Activated CD4-positive, alpha-beta memory T cell treated with anti-CD3 and anti-CD28 coated beads, Interleukin-2, amount 10 ng/mL, durations not matched to agents 7 days and 5 days (primary cell): ENCODE results near the gene GRPR. TPM values are rescaled to one million over a fixed set of nuclear protein-coding genes. Genes with fewer than 3 reads are reported as not detected.

ENCODE experiments used
- CTCF ChIA-PET: fragments of 350-600 bp; sonication (Branson Sonifier 250); formaldehyde crosslinking; loops from one replicate; lab custom pipeline; 2021; ENCODE audit warnings: antibody characterized with exemption, inconsistent platforms; lab: Charles Lee
- POLR2A ChIA-PET: fragments of 350-600 bp; sonication (Branson Sonifier 250); formaldehyde crosslinking; loops from one replicate; lab custom pipeline; 2021; ENCODE audit warnings: antibody characterized with exemption; lab: Charles Lee
- DNase-seq: peaks from one replicate; pipeline ENCODE4 v3.0.0-alpha.2; 2020
- H3K27ac Mint-ChIP-seq: one replicate; pipeline ENCODE4 v1.8.0; 2021; ENCODE audit warnings: mild to moderate bottlenecking, mixed read lengths
- H3K27me3 Mint-ChIP-seq: one replicate; pipeline ENCODE4 v1.8.0; 2021; ENCODE audit warnings: mixed read lengths
- H3K36me3 Mint-ChIP-seq: one replicate; pipeline ENCODE4 v1.8.0; 2021; ENCODE audit warnings: low read depth, mixed read lengths
- H3K4me1 Mint-ChIP-seq: one replicate; pipeline ENCODE4 v1.8.0; 2021; ENCODE audit warnings: mixed read lengths
- H3K4me3 Mint-ChIP-seq: one replicate; pipeline ENCODE4 v1.8.0; 2021; ENCODE audit warnings: mild to moderate bottlenecking, mixed read lengths
- H3K9me3 Mint-ChIP-seq: one replicate; pipeline ENCODE4 v1.8.0; 2021; ENCODE audit warnings: mixed read lengths
- total RNA-seq, 2 experiments: library from RNA; stranded (reverse); gene quantifications; one replicate each; pipeline ENCODE4 v1.2.3, GENCODE V29; 2021

The GRPR gene
- not detected for total RNA-seq

DNA sequence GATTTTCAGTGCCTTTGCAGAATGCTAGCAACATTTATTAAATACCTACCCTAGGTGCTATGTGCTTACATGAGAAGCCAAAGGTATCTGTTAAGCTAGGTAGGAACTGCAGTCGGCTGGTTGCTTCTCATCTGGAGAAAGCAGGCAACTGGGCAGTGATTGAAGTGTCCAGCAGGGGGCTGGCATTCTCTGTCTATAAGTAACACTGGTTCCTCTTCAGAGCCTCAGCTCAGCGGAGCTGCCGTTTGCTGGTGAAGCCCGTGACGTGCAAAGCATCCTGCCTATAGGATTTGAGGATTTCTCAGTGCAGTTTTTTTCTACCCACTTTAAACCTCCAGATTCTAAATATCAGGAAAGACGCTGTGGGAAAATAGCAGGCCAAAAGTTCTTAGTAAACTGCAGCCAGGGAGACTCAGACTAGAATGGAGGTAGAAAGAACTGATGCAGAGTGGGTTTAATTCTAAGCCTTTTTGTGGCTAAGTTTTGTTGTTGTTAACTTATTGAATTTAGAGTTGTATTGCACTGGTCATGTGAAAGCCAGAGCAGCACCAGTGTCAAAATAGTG lies at the start of gene GRPR:
Gene GRPR, plus strand, starts transcription at position 344 of the 565 bp plus-strand sequence. CDS start 389 bp downstream, outside the sequence.
- ChIA-PET POLR2A (no interaction called here), CTCF (no interaction called here)
- H3K4me1 Mint-ChIP-seq: peaks cover 17% of the 10 kb centered on the region
- H3K9me3 Mint-ChIP-seq: no peaks in the 10 kb centered on the region
- no peaks in the 10 kb centered on the region for H3K36me3 Mint-ChIP-seq
- peak; percentile 50 for DNase-seq
- no peak within 1 kb of the TSS for H3K27ac Mint-ChIP-seq
- no peak within 1 kb of the TSS for H3K4me3 Mint-ChIP-seq
- peaks cover 19% of the 10 kb centered on the region for H3K27me3 Mint-ChIP-seq

DNA sequence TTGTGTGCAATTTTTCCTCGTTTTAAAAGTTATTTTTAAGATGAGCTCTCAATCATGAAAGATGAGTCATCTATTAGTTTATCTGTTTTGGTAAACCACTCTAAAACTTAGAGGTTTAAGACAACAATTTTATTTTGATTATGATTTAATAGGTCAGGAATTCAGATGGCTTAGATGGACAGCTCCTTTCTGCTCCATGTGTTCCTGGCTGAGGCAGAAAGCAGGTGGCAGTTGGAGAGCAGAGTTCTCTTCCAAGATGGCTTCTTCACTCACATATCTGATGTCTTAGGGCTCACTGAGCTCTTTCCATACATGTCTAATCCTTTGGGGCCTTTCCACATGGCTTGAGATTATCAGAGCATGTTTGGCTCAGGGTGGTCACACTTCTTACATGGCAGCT lies 48.3 kb upstream of the GRPR start:
- H3K27me3 Mint-ChIP-seq: peaks cover 4% of the 10 kb centered on the region
- H3K36me3 Mint-ChIP-seq: no peaks in the 10 kb centered on the region
- DNase-seq: no peak
- no peaks in the 10 kb centered on the region for H3K4me1 Mint-ChIP-seq
- no peak overlapping the region for H3K4me3 Mint-ChIP-seq
- H3K27ac Mint-ChIP-seq: no peak overlapping the region
- H3K9me3 Mint-ChIP-seq: no peaks in the 10 kb centered on the region
- ChIA-PET CTCF (no interaction called here), POLR2A (no interaction called here)

- POLR2A ChIA-PET: no interaction called here
- no peak overlapping the region for H3K27ac Mint-ChIP-seq
These were observed 46.5 kb upstream of the GRPR start for GRCh38 chrX:16076834-16077233.

DNA sequence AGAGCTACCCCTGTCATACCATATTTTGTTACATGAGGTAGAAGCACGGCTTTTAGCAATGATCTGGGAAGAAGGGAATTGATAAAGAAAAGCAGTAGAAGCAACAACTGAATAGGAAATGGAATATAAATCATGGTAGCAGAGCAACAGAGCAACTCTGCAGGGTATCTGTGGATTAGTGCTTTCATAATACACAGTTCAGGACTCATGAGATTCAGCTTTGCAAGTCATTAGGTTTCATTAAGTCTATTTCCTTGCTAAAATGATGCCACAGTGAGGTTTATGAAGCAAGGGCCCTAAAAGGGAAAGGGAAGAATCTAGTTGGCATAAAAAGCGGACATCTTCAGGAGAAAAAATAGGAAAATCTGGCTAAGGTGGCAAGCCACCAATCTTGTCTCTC lies 45.6 kb upstream of the GRPR start:
- CTCF ChIA-PET: no interaction called here
- POLR2A ChIA-PET: no interaction called here
- H3K27me3 Mint-ChIP-seq: no peaks in the 10 kb centered on the region
- H3K27ac Mint-ChIP-seq: no peak overlapping the region
- no peaks in the 10 kb centered on the region for H3K36me3 Mint-ChIP-seq
- H3K4me1 Mint-ChIP-seq: no peaks in the 10 kb centered on the region
- H3K9me3 Mint-ChIP-seq: no peaks in the 10 kb centered on the region
- H3K4me3 Mint-ChIP-seq: no peak overlapping the region
- no peak for DNase-seq

More at GRCh38 chrX:16076834-16077233, 46.5 kb upstream of the GRPR start:
- Mint-ChIP-seq H3K4me1 (no peaks in the 10 kb centered on the region), H3K4me3 (no peak overlapping the region), H3K36me3 (no peaks in the 10 kb centered on the region), H3K27me3 (peaks cover 1% of the 10 kb centered on the region), H3K9me3 (no peaks in the 10 kb centered on the region)
- CTCF ChIA-PET: no interaction called here
- DNase-seq: no peak

DNA sequence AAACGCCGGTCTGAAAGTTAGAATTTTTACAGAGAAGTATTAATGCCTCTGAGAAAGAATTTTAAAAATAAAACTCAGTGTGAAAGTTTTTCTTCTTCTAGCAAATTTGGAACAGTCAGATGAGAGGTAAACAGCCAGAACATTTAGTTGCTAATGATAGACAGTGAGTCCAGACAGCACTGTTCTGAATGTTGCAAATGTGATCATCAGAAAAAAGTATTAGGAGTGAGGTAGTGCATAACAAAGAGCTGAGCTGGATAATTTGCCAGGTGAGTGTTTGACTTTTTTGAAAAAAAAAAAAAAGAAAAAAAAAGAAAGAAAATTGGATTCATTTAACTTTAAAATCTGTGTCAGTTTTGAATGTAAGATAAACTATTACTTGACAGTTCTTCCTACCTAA lies 42.0 kb upstream of the GRPR start:
- Mint-ChIP-seq H3K9me3 (no peaks in the 10 kb centered on the region), H3K36me3 (no peaks in the 10 kb centered on the region), H3K4me1 (no peaks in the 10 kb centered on the region), H3K27ac (no peak overlapping the region), H3K27me3 (peaks cover 1% of the 10 kb centered on the region), H3K4me3 (no peak overlapping the region)
- DNase-seq: no peak
- ChIA-PET POLR2A (no interaction called here), CTCF (no interaction called here)

GRCh38 chrX:16082470-16083085 lies 40.8 kb upstream of the GRPR start:
- no peaks in the 10 kb centered on the region for H3K36me3 Mint-ChIP-seq
- no peaks in the 10 kb centered on the region for H3K9me3 Mint-ChIP-seq
- DNase-seq: no peak
- H3K27me3 Mint-ChIP-seq: peaks cover 1% of the 10 kb centered on the region
- no peak overlapping the region for H3K4me3 Mint-ChIP-seq
- POLR2A ChIA-PET: no interaction called here
- H3K4me1 Mint-ChIP-seq: no peaks in the 10 kb centered on the region
- CTCF ChIA-PET: no interaction called here
- H3K27ac Mint-ChIP-seq: no peak overlapping the region

DNA sequence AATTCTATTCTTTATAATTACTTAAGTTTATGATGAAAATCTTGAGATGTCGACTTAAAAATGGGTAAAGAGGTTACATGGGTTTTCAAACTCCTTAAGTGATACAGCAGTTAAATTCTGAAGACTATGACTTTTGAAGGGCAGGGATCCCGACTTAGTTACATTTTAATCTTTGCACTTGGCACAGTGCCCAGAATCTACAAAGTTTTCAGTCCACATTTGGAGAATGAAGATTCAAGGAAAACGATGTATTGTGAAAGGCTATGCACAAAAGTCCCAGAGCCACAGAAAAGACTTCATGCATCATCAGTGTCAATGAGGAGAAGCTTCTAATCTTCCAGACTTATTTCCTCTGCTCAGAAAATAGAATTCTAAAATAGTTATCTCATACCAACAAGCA lies 36.3 kb upstream of the GRPR start:
- no peak for DNase-seq
- Mint-ChIP-seq H3K27ac (no peak overlapping the region), H3K4me3 (no peak overlapping the region), H3K9me3 (no peaks in the 10 kb centered on the region), H3K27me3 (peaks cover 1% of the 10 kb centered on the region), H3K4me1 (no peaks in the 10 kb centered on the region), H3K36me3 (no peaks in the 10 kb centered on the region)
- ChIA-PET POLR2A (no interaction called here), CTCF (no interaction called here)

DNA sequence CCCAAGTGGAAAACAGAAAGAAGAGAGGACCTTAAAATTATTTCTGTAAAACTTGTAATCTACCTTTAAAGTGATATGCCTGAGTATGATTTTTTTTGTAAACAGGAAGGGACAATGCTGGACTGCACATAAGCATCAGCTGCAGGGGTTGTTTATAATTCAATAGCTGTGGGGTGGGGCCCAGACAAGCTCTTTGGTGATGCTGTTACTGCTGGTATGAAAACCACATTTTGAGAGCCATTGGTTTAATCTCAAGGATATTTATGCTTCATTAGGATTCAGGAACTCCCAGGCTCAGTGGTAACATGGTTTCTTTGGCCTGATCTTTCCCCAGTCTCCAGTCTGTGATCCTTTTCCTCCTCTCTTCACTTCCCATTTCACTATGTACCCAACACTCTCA lies 34.3 kb upstream of the GRPR start:
- no peak for DNase-seq
- H3K4me3 Mint-ChIP-seq: no peak overlapping the region
- POLR2A ChIA-PET: no interaction called here
- CTCF ChIA-PET: no interaction called here
- H3K27ac Mint-ChIP-seq: no peak overlapping the region
- H3K27me3 Mint-ChIP-seq: peaks cover 3% of the 10 kb centered on the region
- no peaks in the 10 kb centered on the region for H3K36me3 Mint-ChIP-seq
- H3K9me3 Mint-ChIP-seq: no peaks in the 10 kb centered on the region
- no peaks in the 10 kb centered on the region for H3K4me1 Mint-ChIP-seq

DNA sequence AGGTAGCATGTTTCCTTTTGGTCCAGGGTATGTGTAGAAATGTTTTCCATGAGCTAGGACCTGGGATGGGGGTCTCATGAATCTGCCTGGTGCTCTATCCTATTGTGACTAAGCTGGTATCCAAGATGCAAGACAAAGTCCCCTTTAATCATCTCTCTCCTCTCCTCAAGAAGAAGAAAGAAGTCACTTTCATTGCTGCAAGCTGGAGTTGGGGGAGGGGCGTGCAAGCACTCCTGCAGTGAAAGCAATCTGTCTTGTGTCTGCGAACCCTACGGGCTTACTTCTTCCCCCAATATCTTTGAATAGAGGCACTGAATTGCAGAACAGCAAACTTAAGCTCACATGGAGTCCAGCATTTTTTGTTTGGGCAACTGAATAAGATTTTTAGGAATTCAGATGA lies 27.2 kb upstream of the GRPR start:
- DNase-seq: no peak
- Mint-ChIP-seq H3K27me3 (peaks cover 5% of the 10 kb centered on the region), H3K27ac (no peak overlapping the region), H3K4me3 (no peak overlapping the region), H3K36me3 (no peaks in the 10 kb centered on the region), H3K9me3 (no peaks in the 10 kb centered on the region), H3K4me1 (no peaks in the 10 kb centered on the region)
- POLR2A ChIA-PET: no interaction called here
- CTCF ChIA-PET: no interaction called here

DNA sequence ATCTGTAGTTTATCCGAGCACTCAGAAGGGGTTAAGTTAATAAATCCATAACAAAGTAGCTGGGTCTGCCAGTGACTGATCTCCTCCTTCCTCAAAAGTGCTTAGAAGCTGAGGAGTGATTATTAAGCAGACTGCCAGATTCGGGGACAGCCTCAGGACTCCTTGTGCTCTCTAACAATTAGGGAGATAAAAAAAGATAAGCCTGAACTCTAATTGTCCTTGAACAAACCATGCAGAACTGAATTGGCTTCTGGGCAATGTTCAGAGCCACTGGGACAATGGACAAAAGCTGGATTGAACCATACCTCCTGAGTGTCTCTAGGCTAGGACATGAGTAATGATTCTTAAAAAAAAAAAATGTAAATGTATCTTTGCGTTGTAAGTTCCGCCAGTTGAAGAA lies 22.7 kb upstream of the GRPR start:
- Mint-ChIP-seq H3K9me3 (no peaks in the 10 kb centered on the region), H3K27ac (no peak overlapping the region), H3K36me3 (no peaks in the 10 kb centered on the region), H3K4me3 (no peak overlapping the region), H3K27me3 (peaks cover 8% of the 10 kb centered on the region), H3K4me1 (no peaks in the 10 kb centered on the region)
- ChIA-PET CTCF (no interaction called here), POLR2A (no interaction called here)
- no peak for DNase-seq

- no peaks in the 10 kb centered on the region for H3K4me1 Mint-ChIP-seq
- no peaks in the 10 kb centered on the region for H3K36me3 Mint-ChIP-seq
- H3K9me3 Mint-ChIP-seq: no peaks in the 10 kb centered on the region
- no peak overlapping the region for H3K4me3 Mint-ChIP-seq
- ChIA-PET POLR2A (no interaction called here), CTCF (no interaction called here)
- no peak for DNase-seq
- H3K27ac Mint-ChIP-seq: no peak overlapping the region
- peaks cover 8% of the 10 kb centered on the region for H3K27me3 Mint-ChIP-seq
These were observed 21.8 kb upstream of the GRPR start for GRCh38 chrX:16101581-16101980.

DNA sequence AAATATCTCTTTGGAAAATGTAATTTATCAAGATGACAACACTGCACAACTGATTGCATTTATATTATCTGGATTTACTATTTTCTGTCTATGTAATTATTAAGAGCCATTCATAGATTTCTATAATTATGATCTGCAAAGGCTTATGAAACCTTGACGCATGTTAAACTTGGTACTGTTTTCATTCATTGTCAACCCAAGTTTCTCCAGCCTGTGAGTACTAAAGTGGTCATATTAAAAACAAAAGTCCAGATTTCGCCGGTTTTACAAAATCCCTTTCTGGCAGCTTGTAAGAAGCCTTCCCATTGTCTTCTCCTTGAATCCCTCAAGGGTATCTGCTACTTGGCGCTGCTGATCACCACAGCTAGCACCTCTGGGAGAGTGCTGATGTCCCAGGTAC lies 19.7 kb upstream of the GRPR start:
- H3K27me3 Mint-ChIP-seq: peaks cover 8% of the 10 kb centered on the region
- no peak overlapping the region for H3K27ac Mint-ChIP-seq
- no peaks in the 10 kb centered on the region for H3K4me1 Mint-ChIP-seq
- ChIA-PET POLR2A (no interaction called here), CTCF (no interaction called here)
- H3K4me3 Mint-ChIP-seq: no peak overlapping the region
- no peaks in the 10 kb centered on the region for H3K9me3 Mint-ChIP-seq
- H3K36me3 Mint-ChIP-seq: no peaks in the 10 kb centered on the region
- no peak for DNase-seq

GRCh38 chrX:16112428-16112827 lies 10.9 kb upstream of the GRPR start:
- H3K4me3 Mint-ChIP-seq: no peak overlapping the region
- H3K27ac Mint-ChIP-seq: no peak overlapping the region
- no peaks in the 10 kb centered on the region for H3K4me1 Mint-ChIP-seq
- peaks cover 2% of the 10 kb centered on the region for H3K9me3 Mint-ChIP-seq
- H3K27me3 Mint-ChIP-seq: peaks cover 5% of the 10 kb centered on the region
- no peaks in the 10 kb centered on the region for H3K36me3 Mint-ChIP-seq
- ChIA-PET CTCF (no interaction called here), POLR2A (no interaction called here)
- no peak for DNase-seq

- Mint-ChIP-seq H3K27me3 (peaks cover 5% of the 10 kb centered on the region), H3K4me1 (peaks cover 1% of the 10 kb centered on the region), H3K9me3 (peaks cover 2% of the 10 kb centered on the region), H3K36me3 (no peaks in the 10 kb centered on the region), H3K27ac (no peak overlapping the region), H3K4me3 (no peak overlapping the region)
- no peak for DNase-seq
- POLR2A ChIA-PET: no interaction called here
- CTCF ChIA-PET: no interaction called here
These were observed 9.3 kb upstream of the GRPR start for GRCh38 chrX:16113978-16114565.
